AG10803 (cell line): ENCODE data around the gene GPC5.
"Not testable (repeated sequence)": the region's sequence is repeated elsewhere in the genome, so short reads cannot be mapped to it uniquely, and the experiment has no call there.

Experiments used
- DNase-seq: peaks from one replicate; pipeline ENCODE4 v3.0.0; 2010; ENCODE audit warnings: low read depth
- H3K4me3 ChIP-seq: 2 replicates; pipeline ENCODE4 v1.5.1; 2011; ENCODE audit warnings: mild to moderate bottlenecking, low read length, control low read depth
- CTCF ChIP-seq: conservative IDR thresholded peaks from 2 replicates; pipeline ENCODE4 v1.5.1; 2011; ENCODE audit warnings: mild to moderate bottlenecking, low read length, control low read depth, inconsistent platforms

GPC5 gene

GRCh38 chr13:92461402-92461801, 1063.0 kb downstream of the GPC5 start:
- no peak for DNase-seq
- no peak overlapping the region for H3K4me3 ChIP-seq
- TF ChIP-seq CTCF: no peak

GRCh38 chr13:92461831-92462230, 1063.4 kb downstream of the GPC5 start:
- no peak overlapping the region for H3K4me3 ChIP-seq
- TF ChIP-seq CTCF: no peak
- no peak for DNase-seq

- H3K4me3 ChIP-seq: no peak overlapping the region
- TF ChIP-seq CTCF: no peak
- DNase-seq: no peak
These were observed 1064.7 kb downstream of the GPC5 start for GRCh38 chr13:92463134-92463533.

GRCh38 chr13:92473765-92474475, 1075.5 kb downstream of the GPC5 start:
- DNase-seq: no peak
- no peak for TF ChIP-seq CTCF
- no peak overlapping the region for H3K4me3 ChIP-seq

GRCh38 chr13:92480387-92480786, 1082.0 kb downstream of the GPC5 start:
- no peak for TF ChIP-seq CTCF
- no peak overlapping the region for H3K4me3 ChIP-seq
- DNase-seq: no peak

GRCh38 chr13:92482790-92483189, 1084.4 kb downstream of the GPC5 start:
- not testable (repeated sequence) for DNase-seq, H3K4me3 ChIP-seq

- no peak for TF ChIP-seq CTCF
- DNase-seq: no peak
- no peak overlapping the region for H3K4me3 ChIP-seq
These were observed 1085.5 kb downstream of the GPC5 start for GRCh38 chr13:92483894-92484293.

GRCh38 chr13:92487238-92487637, 1088.8 kb downstream of the GPC5 start:
- H3K4me3 ChIP-seq: no peak overlapping the region
- TF ChIP-seq CTCF: no peak
- no peak for DNase-seq
